B cell (primary cell): Measurements from ENCODE around the gene UBQLN2.
"Not testable (repeated sequence)": the region's sequence is repeated elsewhere in the genome, so short reads cannot be mapped to it uniquely, and the experiment has no call there.

Experiments
- CTCF ChIP-seq: fragments of 200-600 bp; IDR thresholded peaks from one replicate; pipeline ENCODE4 v1.8.0; 2022; ENCODE audit warnings: antibody characterized with exemption, mild to moderate bottlenecking
- EZH2 ChIP-seq: IDR thresholded peaks from 2 replicates; pipeline ENCODE4 v1.6.1; 2012; ENCODE audit warnings: borderline replicate concordance, low read depth, mild to moderate bottlenecking, moderate library complexity, low read length; ENCODE audit not compliant: insufficient read depth, poor library complexity, severe bottlenecking

- not testable (repeated sequence) for TF ChIP-seq CTCF, EZH2
Measured at GRCh38 chrX:56591830-56592229, 28.4 kb downstream of the UBQLN2 start.
